ENCODE results near the gene TAS2R30.

- TF ChIP-seq CTCF (IDR thresholded peaks at IDR 0.05) (no peak), POLR2AphosphoS5 (IDR thresholded peaks at IDR 0.05; ENCODE audit: insufficient read depth in 1 of 2, low read depth in 1 of 2) (no peak), POLR2A (IDR thresholded peaks at IDR 0.05) (no peak)
These were observed 25.6 kb downstream of the TAS2R30 start for GRCh38 chr12:11108862-11109261.
